SK-N-SH (cell line): ENCODE results near the gene TUBB4A. TPM values are rescaled to one million over a fixed set of nuclear protein-coding genes. Genes with fewer than 3 reads are reported as not detected.

ENCODE experiments used
- CTCF ChIA-PET: fragments of 300-600, 350-600 bp; formaldehyde crosslinking; extraction: SDS; loops from one replicate; lab custom pipeline; 2021; lab: Yijun Ruan, JAX
- POLR2A ChIA-PET: fragments of 350-600 bp; sonication (Branson Sonifier 250); formaldehyde crosslinking; extraction: SDS; loops from one replicate; lab custom pipeline; 2020; ENCODE audit warnings: antibody characterized with exemption, inconsistent platforms; lab: Yijun Ruan, JAX
- DNase-seq: peaks from one replicate; pipeline ENCODE4 v3.0.0; 2012
- H2AFZ ChIP-seq: fragments of 200-600 bp; sonication (generic); 2 replicates; pipeline ENCODE4 v1.8.1; 2016; ENCODE audit warnings: antibody characterized with exemption, mild to moderate bottlenecking, low read depth
- H3F3A ChIP-seq: fragments of 200-600 bp; sonication (generic); replicated peaks from 2 replicates; pipeline ENCODE3; 2016; ENCODE audit warnings: antibody characterized with exemption, mild to moderate bottlenecking; ENCODE audit not compliant: insufficient read depth
- H3K27ac ChIP-seq, 2 experiments: fragments of 200-500 bp in 1 of 2; fragments of 200-600 bp in 1 of 2; sonication (Bioruptor generic) in 1 of 2; sonication (generic), shearing (Covaris generic) in 1 of 2; 2 replicates each; pipeline versions ENCODE4 v1.5.1 to v1.6.1; 2014 to 2016; ENCODE audit warnings: low read depth in 2 of 2, inconsistent platforms in 1 of 2, low read length in 1 of 2, mild to moderate bottlenecking in 1 of 2, mixed read lengths in 1 of 2
- H3K27me3 ChIP-seq: fragments of 200-600 bp; sonication (generic), shearing (Covaris generic); 2 replicates; pipeline ENCODE4 v1.6.1; 2016; ENCODE audit warnings: mixed run types; ENCODE audit not compliant: insufficient read depth
- H3K36me3 ChIP-seq, 2 experiments: fragments of 200-500 bp in 1 of 2; fragments of 200-600 bp in 1 of 2; sonication (Bioruptor generic) in 1 of 2; sonication (generic) in 1 of 2; replicated peaks in 1 of 2; 2 replicates each; pipeline versions ENCODE3 to v1.5.1; 2014 to 2016; ENCODE audit warnings: low read length in 1 of 2, mild to moderate bottlenecking in 1 of 2; ENCODE audit not compliant: insufficient read depth in 2 of 2, control insufficient read depth in 1 of 2
- H3K4me1 ChIP-seq, 2 experiments: fragments of 200-500 bp in 1 of 2; fragments of 200-600 bp in 1 of 2; sonication (Bioruptor generic) in 1 of 2; sonication (generic), shearing (Covaris generic) in 1 of 2; 2 replicates each; pipeline versions ENCODE4 v1.5.1 to v1.6.1; 2014 to 2016; ENCODE audit warnings: low read depth in 1 of 2, low read length in 1 of 2, mixed run types in 1 of 2; ENCODE audit not compliant: insufficient read depth in 2 of 2, control insufficient read depth in 1 of 2
- H3K4me2 ChIP-seq: fragments of 200-600 bp; sonication (generic), shearing (Covaris generic); 2 replicates; pipeline ENCODE4 v1.6.1; 2017; ENCODE audit warnings: mixed run types
- H3K4me3 ChIP-seq, 2 experiments: fragments of 200-500 bp in 1 of 2; fragments of 200-600 bp in 1 of 2; sonication (Bioruptor generic) in 1 of 2; sonication (generic), shearing (Covaris generic) in 1 of 2; 2 replicates each; pipeline versions ENCODE4 v1.5.1 to v1.8.1; 2014 to 2016; ENCODE audit warnings: low read depth in 2 of 2, inconsistent platforms in 1 of 2, low read length in 1 of 2, mild to moderate bottlenecking in 1 of 2, mixed read lengths in 1 of 2, moderate library complexity in 1 of 2
- H3K79me2 ChIP-seq: fragments of 200-600 bp; sonication (generic); 2 replicates; pipeline ENCODE4 v1.8.1; 2017; ENCODE audit warnings: mild to moderate bottlenecking; ENCODE audit not compliant: insufficient read depth
- H3K9ac ChIP-seq: fragments of 200-600 bp; sonication (generic); 2 replicates; pipeline ENCODE4 v1.6.1; 2017; ENCODE audit warnings: mixed run types
- H3K9me2 ChIP-seq: fragments of 200-600 bp; sonication (generic); 2 replicates; pipeline ENCODE4 v1.6.1; 2017; ENCODE audit warnings: mixed run types
- H3K9me3 ChIP-seq: fragments of 200-600 bp; sonication (generic); 2 replicates; pipeline ENCODE4 v1.6.1; 2017; ENCODE audit warnings: mixed run types, mild to moderate bottlenecking, moderate library complexity
- H4K20me1 ChIP-seq: fragments of 200-600 bp; sonication (generic); 2 replicates; pipeline ENCODE4 v1.6.1; 2017; ENCODE audit warnings: mild to moderate bottlenecking, mixed run types; ENCODE audit not compliant: insufficient read depth
- CHD2 ChIP-seq: fragments of 150-350 bp; IDR thresholded peaks from 2 replicates; pipeline ENCODE4 v1.6.1; 2018; ENCODE audit warnings: low read length; ENCODE audit not compliant: partially characterized antibody
- ELF1 ChIP-seq: IDR thresholded peaks from 2 replicates; pipeline ENCODE4 v1.4.0; 2012
- EP300 ChIP-seq, 2 experiments: IDR thresholded peaks; 2 replicates each; pipeline versions ENCODE4 v1.4.0 to v1.6.1; 2012; ENCODE audit warnings: borderline replicate concordance in 1 of 2, low read depth in 1 of 2, low read length in 1 of 2
- FOSL2 ChIP-seq: IDR thresholded peaks from 2 replicates; pipeline ENCODE4 v1.4.0; 2012; ENCODE audit warnings: low read depth, mild to moderate bottlenecking, moderate library complexity, borderline replicate concordance
- GABPA ChIP-seq: IDR thresholded peaks from 2 replicates; pipeline ENCODE4 v1.4.0; 2012; ENCODE audit warnings: low read depth, mild to moderate bottlenecking
- GATA2 ChIP-seq: sonication (generic); formaldehyde crosslinking; IDR thresholded peaks from 2 replicates; pipeline ENCODE4 v1.5.0; 2020; ENCODE audit warnings: mild to moderate bottlenecking, missing genetic modification reagents
- JUND ChIP-seq: IDR thresholded peaks from 2 replicates; pipeline ENCODE4 v1.4.0; 2012
- NFIC ChIP-seq: IDR thresholded peaks from 2 replicates; pipeline ENCODE4 v1.4.0; 2012; ENCODE audit warnings: borderline replicate concordance
- PBX3 ChIP-seq: IDR thresholded peaks from 2 replicates; pipeline ENCODE4; 2012
- POLR2AphosphoS5 ChIP-seq: IDR thresholded peaks from 2 replicates; pipeline ENCODE4 v1.6.1; 2012; ENCODE audit warnings: low read depth, low read length
- RCOR1 ChIP-seq: fragments of 150-350 bp; IDR thresholded peaks from 2 replicates; pipeline ENCODE4 v1.6.1; 2017; ENCODE audit warnings: antibody characterized with exemption, low read length
- REST ChIP-seq: IDR thresholded peaks from 2 replicates; pipeline ENCODE4 v1.6.1; 2012; ENCODE audit warnings: mild to moderate bottlenecking, low read depth, low read length, moderate library complexity
- TCF12 ChIP-seq: IDR thresholded peaks from 2 replicates; pipeline ENCODE4 v1.4.0; 2012
- TEAD4 ChIP-seq: IDR thresholded peaks from 2 replicates; pipeline ENCODE4 v1.4.0; 2012; ENCODE audit warnings: mild to moderate bottlenecking, borderline replicate concordance; ENCODE audit not compliant: insufficient read depth
- USF1 ChIP-seq: IDR thresholded peaks from 2 replicates; pipeline ENCODE4 v1.4.0; 2012; ENCODE audit warnings: low read depth, borderline replicate concordance
- USF2 ChIP-seq: fragments of 150-350 bp; IDR thresholded peaks from 2 replicates; pipeline ENCODE4 v1.6.1; 2017; ENCODE audit warnings: antibody characterized with exemption, low read length, low read depth, borderline replicate concordance
- YY1 ChIP-seq: IDR thresholded peaks from 2 replicates; pipeline ENCODE4 v1.4.0; 2012; ENCODE audit warnings: low read depth, mild to moderate bottlenecking
- ZBTB33 ChIP-seq: IDR thresholded peaks from 2 replicates; pipeline ENCODE4 v1.4.0; 2012; ENCODE audit warnings: low read depth, borderline replicate concordance
- whole genome bisulfite sequencing: methylation state at CpG from one replicate; pipeline ENCODE4 v1.1.6; 2017; ENCODE audit warnings: low lambda C conversion rate; 5-methylcytosine and 5-hydroxymethylcytosine counted together
- polyA plus RNA-seq, 3 experiments: library from polyadenylated mRNA; depleted of rRNA; stranded (reverse); fragments of >200 nt; gene quantifications; 2 replicates each; pipeline ENCODE4 v1.2.3, GENCODE V29; 2012

Gene TUBB4A
- polyA plus RNA-seq, 1 of the 3 experiments (the other 2 are of a cell fraction) = 4.5 TPM

- Histone ChIP-seq H3K4me1 (no peaks in the 10 kb centered on the region; a peak in 1 of 4 replicates), H3K36me3 (no peaks in the 10 kb centered on the region), H3K4me2 (no peak overlapping the region), H3K9me2 (no peaks in the 10 kb centered on the region), H4K20me1 (no peaks in the 10 kb centered on the region), H3K9ac (no peak overlapping the region), H3K79me2 (no peaks in the 10 kb centered on the region), H2AFZ (no peak overlapping the region), H3K4me3 (no peak overlapping the region), H3K9me3 (no peaks in the 10 kb centered on the region), H3K27me3 (no peaks in the 10 kb centered on the region), H3K27ac (no peak overlapping the region), H3F3A (no peaks in the 10 kb centered on the region)
- CTCF ChIA-PET = interaction anchor here (0.8 kb wide), 1 partner anchor 9 kb away, joined by 4 read pairs; no protein-coding TSS in a partner anchor
- POLR2A ChIA-PET = no interaction called here
- WGBS = 72% methylated on average over 8 of the region's 8 CpGs
- TF ChIP-seq TEAD4 (no peak), PBX3 (no peak), YY1 (no peak), EP300 (IDR thresholded peaks at IDR 0.05; ENCODE audit: borderline replicate concordance in 1 of 2, low read depth in 1 of 2, low read length in 1 of 2) (no peak), USF1 (no peak), TCF12 (no peak), NFIC (no peak)
- no peak for DNase-seq
These were observed 7.6 kb downstream of the TUBB4A start for GRCh38 chr19:6494438-6495036.

GRCh38 chr19:6491802-6492592, 10.1 kb downstream of the TUBB4A start:
- H3K27ac ChIP-seq = no peak overlapping the region
- H3K36me3 ChIP-seq = no peaks in the 10 kb centered on the region
- H2AFZ ChIP-seq = no peak overlapping the region
- H3K27me3 ChIP-seq = no peaks in the 10 kb centered on the region
- 40% methylated on average over 4 of the region's 4 CpGs for WGBS
- no peak overlapping the region for H3K4me3 ChIP-seq
- POLR2A ChIA-PET = no interaction called here
- H3K9ac ChIP-seq = no peak overlapping the region
- no peaks in the 10 kb centered on the region for H3K9me2 ChIP-seq
- no peaks in the 10 kb centered on the region; a peak in 1 of 4 replicates for H3K4me1 ChIP-seq
- H3K4me2 ChIP-seq = no peak overlapping the region
- no peaks in the 10 kb centered on the region for H3K9me3 ChIP-seq
- no peaks in the 10 kb centered on the region for H3F3A ChIP-seq
- CTCF ChIA-PET = interaction anchor here (1.3 to 2.2 kb wide), 2 partner anchors 10 kb away, joined by 4 to 14 read pairs; partner anchors contain the start of genes DENND1C and TUBB4A
- no peak for DNase-seq
- H3K79me2 ChIP-seq = no peaks in the 10 kb centered on the region
- no peaks in the 10 kb centered on the region for H4K20me1 ChIP-seq
- TF ChIP-seq RCOR1 (no peak), JUND (no peak), GABPA (no peak), TEAD4 (no peak), USF2 (no peak), CHD2 (no peak), GATA2 (CRISPR knock-in tag) (no peak), POLR2AphosphoS5 (no peak), REST (no peak), TCF12 (no peak), ZBTB33 (no peak), ELF1 (no peak), FOSL2 (no peak)
